Measurements from ENCODE around the gene ADGRV1.
"Not testable (repeated sequence)": the region's sequence is repeated elsewhere in the genome, so short reads cannot be mapped to it uniquely, and the experiment has no call there.

The ADGRV1 gene

DNA sequence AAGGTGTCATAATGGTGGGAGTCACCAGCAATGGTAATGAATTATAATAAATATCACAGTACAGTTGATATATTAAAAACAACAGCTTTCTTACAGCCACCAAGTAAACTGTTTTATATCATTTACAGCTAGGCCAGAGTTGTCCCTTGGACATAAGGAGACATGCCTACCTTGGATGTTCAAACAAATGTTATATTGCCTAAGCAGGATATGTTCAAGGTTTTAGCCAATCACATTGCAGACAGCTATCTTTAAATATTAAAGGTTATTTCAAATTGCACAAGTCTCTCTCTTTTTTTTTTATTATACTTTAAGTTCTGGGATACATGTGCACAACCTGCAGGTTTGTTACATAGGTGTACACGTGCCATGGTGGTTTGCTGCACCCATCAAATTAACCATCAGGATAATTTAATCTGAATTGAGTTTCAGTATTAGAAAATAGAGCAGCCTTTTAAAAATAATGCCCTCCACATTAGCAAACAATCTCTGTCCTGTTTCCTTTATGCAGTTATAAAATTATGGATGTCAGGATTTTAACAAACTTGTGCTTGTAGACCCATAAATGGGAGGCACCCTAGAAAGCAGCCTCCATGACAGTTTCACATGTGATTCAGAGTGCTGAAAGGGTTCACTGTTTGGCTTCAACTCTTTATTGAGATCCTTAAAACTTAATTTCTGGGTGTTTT lies 483.8 kb downstream of the ADGRV1 start:
- DNase-seq, result no peak

DNA sequence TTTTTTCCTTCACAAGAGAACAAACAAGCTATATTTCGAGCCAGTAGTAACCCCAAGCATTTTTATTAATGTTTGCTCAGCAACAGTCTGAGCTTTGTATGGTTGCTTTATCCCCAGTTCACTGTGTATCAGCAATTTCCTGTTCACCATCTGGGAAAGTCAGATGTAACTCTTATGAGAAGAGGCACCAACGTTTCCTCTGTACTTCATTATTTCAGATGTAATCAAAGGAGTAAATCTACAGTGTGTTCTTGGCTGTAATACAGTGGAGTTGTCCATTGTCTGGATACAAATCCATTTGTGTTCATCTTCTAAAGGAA lies 484.3 kb downstream of the ADGRV1 start:
- no peak for DNase-seq

DNA sequence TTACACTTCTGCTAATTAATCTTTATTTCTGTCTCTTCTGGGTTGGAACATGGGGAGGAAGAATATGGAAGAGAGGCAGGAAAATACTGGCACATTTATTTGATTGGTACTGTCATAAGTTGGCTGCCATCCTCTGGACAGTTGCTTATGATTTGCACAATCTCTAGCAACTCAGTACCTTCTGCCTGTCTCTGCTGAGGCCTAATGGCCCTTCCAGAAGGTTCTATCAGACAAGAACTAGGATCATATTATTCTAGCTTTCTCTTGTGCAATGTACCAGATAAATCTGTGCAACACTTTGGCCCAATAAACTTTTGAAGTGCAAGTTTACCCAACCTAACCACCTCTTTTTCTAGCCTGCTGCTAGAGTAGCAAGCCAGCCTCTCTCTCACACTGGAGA lies 489.5 kb downstream of the ADGRV1 start:
- DNase-seq, result no peak

DNA sequence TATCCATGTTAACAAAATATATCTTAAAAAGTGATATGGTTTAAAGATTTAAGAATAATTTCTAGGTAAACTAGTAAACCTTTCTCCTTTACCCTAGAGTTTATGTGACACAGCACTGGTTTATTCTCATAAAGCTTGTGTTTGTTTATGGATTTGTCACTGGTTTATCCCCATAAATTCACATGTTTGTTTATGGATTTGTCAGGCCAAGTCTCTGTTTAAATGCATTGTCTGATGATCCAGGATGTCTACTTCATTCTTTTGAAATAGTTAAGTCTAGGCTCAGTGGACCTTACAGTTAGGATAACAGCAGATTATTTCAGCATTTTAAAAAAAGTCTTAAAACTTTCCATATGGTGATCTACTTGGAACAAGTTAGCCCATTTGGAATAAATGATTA lies 490.5 kb downstream of the ADGRV1 start:
- DNase-seq, result no peak

DNA sequence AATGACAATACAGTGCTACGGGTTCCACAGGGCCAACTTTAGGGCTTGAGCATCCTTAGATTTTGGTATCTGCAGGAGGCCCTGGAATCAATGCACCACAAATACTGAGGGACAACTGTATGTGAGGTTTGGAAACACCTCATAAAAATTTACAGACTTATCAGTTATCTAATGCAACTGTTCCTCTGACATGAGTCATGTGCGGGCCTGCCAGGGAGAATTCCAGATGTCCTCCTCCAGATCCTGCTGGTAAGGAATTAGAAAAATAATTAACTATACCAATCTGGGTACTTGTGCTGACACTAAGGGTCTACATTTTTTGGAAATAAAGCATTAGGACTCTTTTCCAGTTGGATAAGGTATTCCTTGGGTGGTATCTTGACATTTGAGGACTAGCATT lies 491.2 kb downstream of the ADGRV1 start:
- no peak for DNase-seq

DNA sequence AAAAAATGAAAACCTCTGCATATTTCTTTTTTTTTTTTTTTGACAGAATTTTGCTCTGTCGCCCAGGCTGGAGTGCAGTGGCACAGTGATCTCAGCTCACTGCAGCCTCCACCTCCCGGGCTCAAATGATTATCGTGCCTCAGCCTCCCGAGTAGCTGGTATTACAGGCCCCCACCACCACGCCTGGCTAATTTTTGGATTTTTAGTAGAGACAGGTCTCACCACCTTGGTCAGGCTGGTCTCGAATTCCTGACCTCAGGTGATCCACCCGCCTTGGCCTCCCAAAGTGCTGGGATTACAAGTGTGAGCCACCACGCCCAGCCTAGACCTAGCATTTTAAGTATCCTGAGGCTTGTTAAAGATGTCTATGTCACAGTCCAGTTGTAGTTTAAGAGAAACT lies 493.8 kb downstream of the ADGRV1 start:
- not testable (repeated sequence) for DNase-seq

DNA sequence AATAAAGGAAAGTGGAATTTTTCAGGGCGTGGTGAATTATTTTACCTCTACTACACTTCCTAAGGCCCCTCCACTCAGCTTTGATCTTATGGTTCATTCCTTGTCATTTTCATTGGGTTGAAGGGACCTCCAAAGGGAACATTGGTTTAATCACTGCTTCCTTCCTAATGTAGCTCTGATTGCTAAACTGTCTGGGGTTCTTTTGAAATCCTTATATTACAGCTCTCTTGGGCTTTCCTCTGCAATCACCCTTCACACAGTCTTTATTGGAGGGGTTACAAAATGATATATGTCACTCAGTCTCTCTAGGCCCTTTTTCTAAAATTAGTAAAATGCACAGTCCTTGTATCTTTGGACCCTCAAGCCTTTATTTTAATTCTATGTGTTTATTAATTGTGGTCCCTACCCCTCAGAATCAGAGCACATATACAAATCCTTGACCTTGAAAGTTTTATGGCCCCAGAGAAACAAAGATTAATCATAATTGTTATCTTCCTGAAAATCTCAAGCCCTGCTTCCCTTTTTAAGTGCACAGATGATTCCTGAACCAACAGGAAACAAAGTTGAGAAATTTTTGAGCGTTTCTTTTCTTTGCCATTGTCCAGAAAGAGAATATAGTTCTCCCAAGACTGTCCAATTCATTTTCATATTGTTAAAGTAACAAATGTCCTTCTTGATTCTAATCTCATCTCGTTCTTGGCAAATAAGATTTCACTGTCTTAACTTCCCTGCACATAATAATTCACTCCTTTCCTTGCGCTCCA lies 494.6 kb downstream of the ADGRV1 start:
- no peak for DNase-seq

DNA sequence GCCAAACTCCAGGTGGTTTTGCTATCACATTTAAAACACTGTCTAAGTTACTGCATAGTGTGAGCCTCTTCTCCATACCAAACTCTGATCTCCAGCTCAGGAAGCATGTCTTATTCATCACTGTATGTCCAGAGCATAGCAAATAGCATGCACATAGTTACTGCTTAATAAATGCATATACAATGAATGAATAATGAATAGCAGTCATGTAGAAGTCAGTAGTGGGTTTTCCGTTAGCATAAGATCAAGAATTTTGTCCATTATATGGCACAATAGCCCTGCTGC lies 495.1 kb downstream of the ADGRV1 start:
- DNase-seq, result no peak

DNA sequence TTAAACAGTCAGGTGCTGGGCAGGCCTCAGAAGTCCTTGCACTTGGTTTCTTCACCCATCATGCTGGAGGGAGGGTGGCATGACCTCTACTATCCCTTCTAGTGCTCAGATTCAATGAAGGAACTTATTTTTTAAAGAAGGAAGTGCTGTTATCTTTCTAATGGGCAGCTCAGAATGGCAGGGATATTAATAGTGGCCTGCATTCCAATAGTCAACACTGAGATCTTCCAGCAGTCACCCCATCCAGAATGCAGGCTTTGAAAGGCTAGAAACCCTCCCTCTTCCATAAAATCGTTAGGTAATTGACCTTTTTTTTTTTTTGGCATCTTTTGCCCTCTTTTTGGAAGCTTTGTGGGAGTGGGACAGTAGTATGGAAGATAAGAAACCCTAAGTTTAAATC lies 499.6 kb downstream of the ADGRV1 start:
- DNase-seq, result no peak

DNA sequence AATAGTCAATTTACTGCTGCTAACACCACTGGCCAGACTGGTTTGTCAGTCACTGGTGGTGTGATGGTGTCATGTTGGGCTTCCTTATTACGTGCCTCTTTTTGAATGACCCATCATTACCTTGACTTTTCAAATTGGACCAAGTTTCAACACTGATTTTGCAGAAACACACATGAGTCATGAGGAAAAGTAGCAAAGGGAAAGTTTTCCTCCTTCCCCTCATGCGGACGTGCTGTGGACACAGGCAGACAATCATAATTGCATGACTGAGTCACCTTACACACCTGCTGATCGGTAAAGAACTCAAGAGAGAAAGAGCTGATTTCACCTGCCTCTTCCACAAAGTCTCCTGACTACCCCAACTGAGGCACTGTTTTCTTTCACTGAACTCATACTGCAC lies 500.0 kb downstream of the ADGRV1 start:
- no peak for DNase-seq

DNA sequence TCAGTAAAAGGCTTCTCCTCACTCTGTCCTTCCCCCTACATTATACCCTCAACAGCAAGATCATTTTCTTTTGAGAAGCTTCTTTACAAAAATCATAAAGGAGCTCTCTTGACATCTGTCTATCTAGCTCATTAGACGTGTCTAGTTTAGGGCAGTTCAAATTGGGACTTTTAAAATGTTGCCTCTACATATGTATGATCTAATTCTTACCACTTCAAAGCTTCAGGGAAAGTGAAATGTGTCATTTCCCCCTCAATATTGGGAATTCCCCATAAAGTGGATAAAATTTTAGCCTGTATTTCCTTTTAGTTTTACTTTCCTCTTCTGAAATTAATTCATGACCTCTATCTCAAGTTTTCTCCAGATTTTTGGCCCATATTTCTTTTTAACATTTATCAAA lies 500.8 kb downstream of the ADGRV1 start:
- no peak for DNase-seq

DNA sequence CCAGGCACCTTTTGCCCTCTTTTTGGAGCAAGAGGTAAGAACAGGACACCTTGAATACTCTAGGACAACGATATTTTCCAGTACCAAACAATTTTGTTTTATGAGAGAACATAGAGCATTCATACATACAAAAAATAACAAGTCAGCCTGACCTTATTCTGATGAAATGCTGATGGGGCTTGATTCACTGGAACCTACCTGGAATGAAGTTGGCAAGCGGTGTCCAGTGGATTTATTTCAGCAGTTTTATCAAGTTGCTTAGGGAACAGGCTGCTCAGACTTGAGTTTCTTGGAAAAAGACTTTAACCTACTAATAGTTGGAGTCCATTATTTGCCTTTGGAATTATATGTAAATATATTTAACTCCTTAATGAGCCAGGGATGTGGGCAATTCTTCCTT lies 502.5 kb downstream of the ADGRV1 start:
- DNase-seq, result no peak

DNA sequence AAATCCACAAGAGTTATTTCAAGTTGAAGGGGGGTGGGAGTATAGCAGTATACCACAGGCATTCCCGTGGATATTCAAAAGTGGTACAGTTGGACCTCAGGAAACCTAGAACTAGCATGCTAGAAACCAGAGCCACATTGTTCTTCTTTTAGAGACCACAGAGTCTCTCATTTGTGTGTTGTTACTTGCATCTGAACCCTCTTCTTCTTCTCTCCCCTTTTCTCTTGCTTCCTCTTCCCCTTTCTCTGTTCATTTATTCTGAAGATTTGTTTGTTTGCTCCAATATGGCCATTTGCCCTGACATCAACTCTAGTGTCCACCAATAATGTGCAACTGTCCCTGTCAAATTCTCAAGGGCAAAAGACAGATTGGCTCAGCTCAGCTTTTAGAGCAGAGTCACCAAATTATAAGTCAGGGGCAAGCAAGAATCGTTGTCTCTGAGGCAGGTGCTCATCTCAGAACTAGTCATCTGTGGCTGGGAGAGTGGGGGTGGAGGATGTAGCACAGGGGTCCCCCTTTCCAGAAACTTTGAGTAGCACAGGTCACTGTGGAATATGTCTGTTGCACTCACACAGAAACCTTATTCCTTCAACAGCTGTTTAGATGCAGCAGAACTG lies 503.5 kb downstream of the ADGRV1 start:
- DNase-seq, result no peak

DNA sequence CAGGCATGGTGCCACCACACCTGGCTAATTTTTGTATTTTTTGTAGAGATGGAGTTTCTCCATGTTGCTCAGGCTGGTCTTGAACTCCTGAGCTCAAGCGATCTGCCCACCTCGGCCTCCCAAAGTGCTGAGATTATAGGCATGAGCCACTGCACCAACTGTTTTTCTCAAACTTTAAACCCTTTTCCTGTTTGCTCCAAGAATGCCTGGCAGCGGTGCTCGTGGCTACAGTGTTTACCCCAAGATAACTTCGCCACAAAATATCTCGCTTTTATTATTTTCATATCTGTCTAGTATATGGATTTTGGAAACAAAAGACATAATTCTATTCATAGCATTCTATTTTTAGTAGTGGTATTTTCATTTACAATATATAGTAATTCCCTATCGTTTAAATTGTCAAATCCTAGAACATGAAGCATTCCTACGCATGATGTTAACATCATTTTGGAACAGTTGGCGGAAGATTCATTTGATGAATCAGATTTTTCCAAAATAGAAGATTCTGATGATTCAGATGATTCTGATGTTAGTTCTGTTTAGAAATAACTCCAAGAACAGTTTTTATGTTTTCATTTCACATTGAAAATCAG lies 504.6 kb downstream of the ADGRV1 start:
- DNase-seq, result not testable (repeated sequence)

DNA sequence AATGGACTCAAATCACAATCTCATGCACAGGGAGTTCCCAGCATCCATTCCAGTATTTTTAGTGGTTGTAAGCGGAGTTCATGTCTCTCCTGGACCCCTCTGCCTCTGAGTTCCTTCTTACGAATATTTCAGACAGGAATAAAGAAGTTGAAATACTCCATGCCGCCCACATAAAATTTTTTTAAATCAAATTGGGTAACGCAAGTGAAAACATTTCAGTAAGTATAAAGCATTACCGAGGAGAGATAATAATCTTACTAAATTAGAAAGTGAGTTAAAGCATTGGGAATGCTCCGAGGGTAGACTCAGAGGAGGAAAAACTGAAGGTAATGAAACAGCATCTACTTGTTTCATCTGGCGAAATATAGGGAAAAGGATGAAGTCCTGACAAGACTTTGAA lies 506.9 kb downstream of the ADGRV1 start:
- no peak for DNase-seq

DNA sequence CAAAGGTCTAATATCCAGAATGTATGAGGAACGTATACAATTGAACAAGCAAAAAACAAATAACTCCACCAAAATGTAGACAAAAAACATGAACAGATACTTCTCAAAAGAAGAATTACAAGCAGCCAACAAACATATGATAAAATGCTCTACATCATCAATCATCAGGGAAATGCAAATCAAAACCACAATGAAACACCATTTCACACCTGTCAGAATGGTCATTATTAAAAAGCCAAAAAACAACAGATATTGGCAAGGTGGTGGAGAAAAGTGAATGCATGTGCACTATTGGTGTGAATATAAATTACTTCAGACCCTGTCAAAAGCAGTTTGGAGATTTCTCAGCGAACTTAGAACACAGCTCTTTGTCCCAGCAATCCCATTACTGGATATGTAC lies 510.8 kb downstream of the ADGRV1 start:
- no peak for DNase-seq

DNA sequence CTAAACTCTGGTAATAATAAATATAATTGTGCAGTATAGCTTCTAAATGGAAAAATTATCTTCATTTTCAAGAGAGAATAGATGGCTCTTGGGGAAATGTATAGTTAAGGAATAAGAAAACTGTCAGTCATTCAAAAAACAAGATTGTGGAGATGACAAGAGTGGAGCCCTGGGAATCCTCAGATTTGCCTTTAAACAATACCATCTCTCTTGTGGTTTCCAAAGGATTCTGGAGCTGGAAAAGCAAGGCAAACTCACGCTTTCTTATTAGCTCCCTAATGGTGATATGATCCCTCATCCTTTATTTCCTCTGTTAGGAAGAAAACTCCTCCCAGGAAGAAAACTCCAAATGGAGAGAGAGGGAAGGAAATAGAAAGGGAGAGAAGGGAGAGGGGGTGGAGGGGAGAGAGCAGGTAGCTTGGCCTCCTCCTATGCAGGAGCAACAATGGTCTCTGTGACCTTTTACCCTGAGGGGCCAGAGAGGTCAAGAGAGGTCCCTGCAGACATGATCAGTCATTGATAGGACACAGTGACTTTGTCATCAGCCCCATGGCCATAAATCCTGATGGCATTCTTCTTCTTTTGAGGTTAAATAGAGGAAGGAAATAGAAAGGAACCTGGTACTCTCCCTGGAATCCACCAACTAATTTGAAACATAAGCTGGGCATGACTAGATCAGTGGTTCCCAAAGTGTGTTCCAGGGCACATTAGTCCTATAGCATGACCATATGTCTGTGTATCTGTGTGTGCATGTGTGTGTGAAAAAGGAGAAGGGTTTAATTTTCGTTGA lies 512.4 kb downstream of the ADGRV1 start:
- no peak for DNase-seq

DNA sequence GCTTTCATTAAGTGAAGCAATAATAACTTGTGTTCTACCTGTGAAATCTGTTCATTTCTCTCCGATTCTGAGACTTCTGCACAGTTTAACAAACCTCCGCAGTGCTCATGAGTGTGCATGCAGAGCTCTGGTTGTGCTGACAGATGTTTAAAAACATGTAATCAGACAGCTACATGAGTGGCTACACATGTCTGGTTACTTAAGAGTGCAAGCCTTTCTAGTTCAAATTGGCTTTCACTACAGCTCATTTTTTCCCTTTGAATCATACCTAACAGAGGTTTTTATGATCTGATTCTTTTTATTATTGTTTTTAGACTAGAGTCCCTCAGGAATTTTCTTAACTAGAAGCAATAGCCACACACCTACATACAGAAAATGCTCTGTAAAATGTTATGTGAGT lies 514.3 kb downstream of the ADGRV1 start:
- no peak for DNase-seq

DNA sequence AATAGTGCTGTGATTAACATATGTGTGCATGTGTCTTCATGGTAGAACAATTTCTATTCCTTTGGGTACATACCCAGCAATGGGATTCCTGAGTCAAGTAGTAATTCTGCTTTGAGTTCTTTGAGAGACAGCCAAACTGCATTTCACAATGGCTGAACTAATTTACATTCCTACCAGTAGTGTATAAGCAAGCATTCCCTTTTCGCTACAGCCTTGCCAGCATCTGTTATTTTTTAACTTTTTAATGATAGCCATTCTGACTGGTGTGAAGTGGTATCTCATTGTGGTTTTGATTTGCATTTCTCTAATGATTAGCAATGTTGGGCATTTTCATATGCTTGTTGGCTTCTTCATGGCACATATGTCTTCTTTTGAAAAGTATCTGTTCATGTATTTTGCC lies 516.0 kb downstream of the ADGRV1 start:
- DNase-seq, result no peak

DNA sequence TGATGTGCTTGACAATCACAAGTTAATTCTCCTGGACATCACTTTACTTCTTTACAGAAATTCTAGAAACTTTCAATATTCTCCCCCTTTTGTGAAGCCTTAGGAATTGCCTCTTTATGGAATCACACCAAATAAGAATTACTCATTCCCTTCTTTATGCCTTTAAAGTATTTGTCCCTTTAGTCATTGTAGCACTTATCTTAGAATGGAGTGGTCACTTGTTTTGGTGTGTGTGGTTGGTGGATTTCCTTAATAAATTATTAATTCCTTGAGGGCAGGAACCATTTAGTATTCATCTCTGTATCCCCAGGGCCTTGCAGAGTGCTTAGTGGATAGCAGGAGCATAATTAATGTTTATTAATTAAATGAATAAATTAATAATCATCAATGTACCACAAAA lies 517.5 kb downstream of the ADGRV1 start:
- DNase-seq, result no peak

DNA sequence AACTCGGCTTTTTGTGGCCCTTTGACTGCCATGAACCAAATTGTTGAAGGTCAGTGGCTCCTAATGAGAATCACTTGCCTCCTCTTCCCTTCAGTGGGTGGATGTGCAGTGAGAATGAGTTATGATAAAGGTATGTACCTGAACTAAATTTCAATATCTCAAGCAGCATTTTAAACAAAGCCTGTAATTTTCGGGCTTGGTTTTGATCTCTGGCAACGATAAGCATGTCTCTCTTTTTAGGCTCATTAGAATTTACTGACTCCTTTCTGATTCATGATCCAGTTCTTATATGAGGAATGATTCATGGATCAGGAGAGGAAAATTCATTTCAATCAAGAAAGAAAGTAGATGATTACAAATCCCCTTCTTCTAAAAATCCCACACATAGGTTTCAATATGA lies 519.0 kb downstream of the ADGRV1 start:
- DNase-seq, result no peak

DNA sequence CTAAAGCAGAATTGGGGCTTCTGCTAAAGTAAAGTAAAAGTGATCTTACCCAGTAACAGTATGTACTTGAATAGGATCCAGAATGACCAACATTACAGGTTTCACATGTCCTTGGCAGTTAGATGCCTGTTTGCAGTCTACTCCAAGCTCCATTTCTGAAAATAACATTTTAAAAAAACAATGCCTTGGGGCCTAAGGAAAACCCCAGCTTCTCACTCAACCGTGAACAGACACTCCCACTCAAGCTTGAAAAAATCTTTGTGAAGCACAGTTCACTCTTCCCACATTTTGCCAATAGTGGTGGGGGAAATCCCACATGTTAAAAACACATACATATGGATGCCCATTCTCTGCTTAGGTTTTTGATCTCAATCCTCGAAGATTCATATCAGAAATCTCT lies 520.4 kb downstream of the ADGRV1 start:
- no peak for DNase-seq

DNA sequence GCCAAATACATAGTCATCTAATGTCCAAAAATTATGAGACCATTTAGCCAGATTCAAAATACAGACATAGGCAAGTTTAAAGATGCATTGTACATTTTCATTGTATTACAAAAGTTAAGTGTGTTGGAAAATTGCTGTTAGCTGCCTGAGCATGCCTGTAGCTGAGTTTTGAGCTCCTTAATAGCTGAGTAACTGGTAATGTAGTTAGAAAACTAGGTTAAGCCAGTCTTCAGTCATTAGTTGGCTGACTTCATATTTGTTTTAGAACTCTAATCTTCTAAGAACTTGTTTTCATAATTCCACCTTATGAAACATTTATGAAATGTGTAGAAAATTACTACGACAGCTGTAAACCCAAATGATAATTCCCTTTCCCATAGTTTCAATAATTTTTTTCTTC lies 531.2 kb downstream of the ADGRV1 start:
- DNase-seq, result no peak

DNA sequence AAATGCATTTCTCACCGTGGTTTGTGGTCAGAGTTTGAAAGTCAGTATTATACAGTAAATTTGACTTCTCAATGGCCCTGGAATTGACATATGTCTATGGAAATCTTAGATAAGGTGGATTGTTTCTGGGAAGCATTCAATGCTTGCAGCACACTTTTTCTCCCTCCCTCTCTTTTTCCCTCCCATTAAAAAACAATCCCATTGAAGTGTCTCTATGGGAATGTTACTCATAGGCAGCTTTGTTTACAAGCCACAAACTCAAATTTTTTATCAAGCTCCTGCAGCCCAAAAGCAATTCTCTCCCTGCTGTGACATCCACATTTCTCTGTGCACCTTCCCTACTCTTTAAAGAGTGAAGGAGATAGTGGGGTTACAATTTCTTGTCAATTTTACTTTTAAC lies 532.4 kb downstream of the ADGRV1 start:
- DNase-seq, result no peak
